Measurements from ENCODE around the gene KRTAP10-6. TPM values are rescaled to one million over a fixed set of nuclear protein-coding genes. Genes with fewer than 3 reads are reported as not detected.
"Not testable (repeated sequence)": the region's sequence is repeated elsewhere in the genome, so short reads cannot be mapped to it uniquely, and the experiment has no call there.

KRTAP10-6 gene
- total and polyA plus RNA-seq, 4 donors = not detected

DNA sequence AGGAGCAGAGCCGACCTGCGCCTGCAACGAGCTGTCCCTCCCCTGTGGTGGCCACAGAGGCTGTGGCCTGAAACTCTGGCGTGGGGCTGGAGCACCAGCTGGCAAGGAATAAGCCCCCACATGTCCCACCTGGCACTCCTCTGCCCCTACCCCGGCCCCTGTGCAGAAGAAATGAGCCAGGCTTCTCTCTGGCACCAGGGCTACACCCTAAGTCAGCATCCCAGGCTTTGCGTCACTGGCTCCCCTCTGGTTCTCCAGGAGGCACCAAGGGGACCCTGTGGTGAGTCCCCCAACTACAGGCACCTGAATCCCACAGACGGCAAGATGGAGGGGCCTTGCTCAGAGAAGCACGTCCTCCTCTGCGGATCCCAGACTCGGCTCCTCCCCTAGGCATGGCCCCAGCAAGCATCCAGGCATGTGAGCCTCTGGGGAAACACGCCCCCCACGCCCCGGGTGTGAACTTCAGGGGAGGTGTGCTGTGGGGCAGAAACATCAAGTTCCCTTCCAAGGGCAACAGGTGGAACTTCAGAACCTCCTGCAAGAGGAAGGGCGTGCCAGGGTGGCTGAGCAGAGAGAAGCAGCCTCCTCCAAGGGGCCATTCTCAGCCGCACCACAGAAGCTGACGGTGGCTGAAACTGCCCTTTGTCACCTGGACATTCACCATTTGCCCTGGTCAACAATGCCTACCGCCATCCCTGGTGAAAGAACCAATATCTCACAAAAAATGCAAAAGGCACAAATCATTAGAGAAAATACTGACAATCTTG, 11.0 kb upstream of the KRTAP10-6 start:
- Histone ChIP-seq H3K9me3 (ENCODE audit: control insufficient read depth, low read length) (peaks cover 4% of the 10 kb centered on the region), H3K36me3 (ENCODE audit: control insufficient read depth in 1 of 2, insufficient read depth in 2 of 2, low read length in 1 of 2) (no peaks in the 10 kb centered on the region), H3K27me3 (ENCODE audit: control insufficient read depth in 1 of 2, insufficient read depth in 2 of 2, low read length in 1 of 2) (no peaks in the 10 kb centered on the region), H3K4me1 (ENCODE audit: control insufficient read depth in 1 of 2, insufficient read depth in 2 of 2, low read length in 2 of 2) (no peaks in the 10 kb centered on the region), H3K27ac (ENCODE audit: low read depth in 1 of 2, low read length in 2 of 2) (no peak overlapping the region), H3K4me3 (ENCODE audit: low read length in 2 of 2) (no peak overlapping the region)
- ATAC-seq (ENCODE audit: low FRiP score) (no peak), DNase-seq (no peak)
- 60 to 62% methylated on average over 17 of the region's 17 CpGs for WGBS, 2 donors
- intact Hi-C loops (cut with DNase I) = no loop called here

GRCh38 chr21:44602463-44602850, 10.2 kb upstream of the KRTAP10-6 start:
- intact Hi-C loops (cut with DNase I) = no loop called here
- 86 to 87% methylated on average over 20 to 21 of the region's 21 CpGs for WGBS, 2 donors
- H3K27me3 ChIP-seq (ENCODE audit: control insufficient read depth in 1 of 2, insufficient read depth in 2 of 2, low read length in 1 of 2) = no peaks in the 10 kb centered on the region
- no peak overlapping the region for H3K27ac ChIP-seq (ENCODE audit: low read depth in 1 of 2, low read length in 2 of 2)
- H3K4me1 ChIP-seq (ENCODE audit: control insufficient read depth in 1 of 2, insufficient read depth in 2 of 2, low read length in 2 of 2) = no peaks in the 10 kb centered on the region
- ATAC-seq (ENCODE audit: low FRiP score) = peak; percentile 19
- H3K4me3 ChIP-seq (ENCODE audit: low read length in 2 of 2) = no peak overlapping the region
- peaks cover 4% of the 10 kb centered on the region for H3K9me3 ChIP-seq (ENCODE audit: control insufficient read depth, low read length)
- H3K36me3 ChIP-seq (ENCODE audit: control insufficient read depth in 1 of 2, insufficient read depth in 2 of 2, low read length in 1 of 2) = no peaks in the 10 kb centered on the region
- DNase-seq = no peak

DNA sequence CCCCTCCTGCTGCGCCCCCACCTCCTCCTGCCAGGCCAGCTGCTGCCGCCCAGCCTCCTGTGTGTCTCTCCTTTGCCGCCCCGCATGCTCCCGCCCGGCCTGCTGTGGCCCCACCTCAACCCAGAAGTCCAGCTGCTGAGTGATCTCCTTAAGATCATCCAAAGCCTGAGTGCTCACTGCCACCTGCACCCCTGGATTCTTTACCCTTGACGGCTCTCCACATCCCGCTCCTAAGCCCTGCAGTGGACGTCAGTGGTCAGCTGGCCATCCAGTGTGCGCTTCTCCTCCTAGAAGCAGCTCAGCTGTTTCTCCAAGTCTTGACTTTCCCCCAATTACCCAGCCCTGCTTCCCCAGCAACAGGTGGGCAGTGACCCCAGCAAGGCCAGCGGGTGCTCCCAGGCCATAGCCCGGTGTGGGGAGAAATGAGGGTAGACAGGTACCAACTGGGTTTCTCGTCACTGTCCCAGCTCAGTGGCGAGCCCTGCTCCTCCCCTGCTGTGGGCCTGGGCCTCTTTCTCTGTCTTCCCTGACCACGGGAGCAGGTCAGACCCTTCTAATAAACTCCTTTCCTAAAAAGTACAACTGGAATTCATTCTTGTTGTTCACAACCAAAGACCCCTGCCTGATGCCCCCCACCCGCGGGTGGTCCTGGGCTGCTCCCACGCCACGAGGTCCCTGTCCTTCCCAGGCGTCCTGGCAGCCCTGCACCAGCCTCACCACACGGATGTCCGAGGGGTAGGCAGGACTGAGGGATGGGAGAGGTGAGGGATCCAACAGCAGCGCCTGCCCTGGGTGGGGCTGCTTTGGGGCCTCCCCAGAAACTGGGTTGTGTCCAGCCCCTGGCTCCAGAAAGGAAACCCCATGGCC, 9.5 kb upstream of the KRTAP10-6 start:
- ATAC-seq (ENCODE audit: low FRiP score) (no peak), DNase-seq (no peak)
- H3K27me3 ChIP-seq (ENCODE audit: control insufficient read depth in 1 of 2, insufficient read depth in 2 of 2, low read length in 1 of 2) = no peaks in the 10 kb centered on the region
- no peak overlapping the region for H3K4me3 ChIP-seq (ENCODE audit: low read length in 2 of 2)
- H3K36me3 ChIP-seq (ENCODE audit: control insufficient read depth in 1 of 2, insufficient read depth in 2 of 2, low read length in 1 of 2) = no peaks in the 10 kb centered on the region
- H3K4me1 ChIP-seq (ENCODE audit: control insufficient read depth in 1 of 2, insufficient read depth in 2 of 2, low read length in 2 of 2) = no peaks in the 10 kb centered on the region
- intact Hi-C loops (cut with DNase I) = no loop called here
- WGBS, 2 donors = 86 to 87% methylated on average over 23 of the region's 23 CpGs
- H3K27ac ChIP-seq (ENCODE audit: low read depth in 1 of 2, low read length in 2 of 2) = no peak overlapping the region
- H3K9me3 ChIP-seq (ENCODE audit: control insufficient read depth, low read length) = peaks cover 4% of the 10 kb centered on the region

GRCh38 chr21:44601091-44601490, 8.8 kb upstream of the KRTAP10-6 start:
- ATAC-seq (ENCODE audit: low FRiP score); intact Hi-C loops (cut with DNase I); H3K4me1 ChIP-seq (ENCODE audit: control insufficient read depth in 1 of 2, insufficient read depth in 2 of 2, low read length in 2 of 2); H3K36me3 ChIP-seq (ENCODE audit: control insufficient read depth in 1 of 2, insufficient read depth in 2 of 2, low read length in 1 of 2); DNase-seq; H3K9me3 ChIP-seq (ENCODE audit: control insufficient read depth, low read length); H3K27me3 ChIP-seq (ENCODE audit: control insufficient read depth in 1 of 2, insufficient read depth in 2 of 2, low read length in 1 of 2); H3K4me3 ChIP-seq (ENCODE audit: low read length in 2 of 2); H3K27ac ChIP-seq (ENCODE audit: low read depth in 1 of 2, low read length in 2 of 2): not testable (repeated sequence)
- 64 to 75% methylated on average over 9 to 10 of the region's 10 CpGs for WGBS, 2 donors

DNA sequence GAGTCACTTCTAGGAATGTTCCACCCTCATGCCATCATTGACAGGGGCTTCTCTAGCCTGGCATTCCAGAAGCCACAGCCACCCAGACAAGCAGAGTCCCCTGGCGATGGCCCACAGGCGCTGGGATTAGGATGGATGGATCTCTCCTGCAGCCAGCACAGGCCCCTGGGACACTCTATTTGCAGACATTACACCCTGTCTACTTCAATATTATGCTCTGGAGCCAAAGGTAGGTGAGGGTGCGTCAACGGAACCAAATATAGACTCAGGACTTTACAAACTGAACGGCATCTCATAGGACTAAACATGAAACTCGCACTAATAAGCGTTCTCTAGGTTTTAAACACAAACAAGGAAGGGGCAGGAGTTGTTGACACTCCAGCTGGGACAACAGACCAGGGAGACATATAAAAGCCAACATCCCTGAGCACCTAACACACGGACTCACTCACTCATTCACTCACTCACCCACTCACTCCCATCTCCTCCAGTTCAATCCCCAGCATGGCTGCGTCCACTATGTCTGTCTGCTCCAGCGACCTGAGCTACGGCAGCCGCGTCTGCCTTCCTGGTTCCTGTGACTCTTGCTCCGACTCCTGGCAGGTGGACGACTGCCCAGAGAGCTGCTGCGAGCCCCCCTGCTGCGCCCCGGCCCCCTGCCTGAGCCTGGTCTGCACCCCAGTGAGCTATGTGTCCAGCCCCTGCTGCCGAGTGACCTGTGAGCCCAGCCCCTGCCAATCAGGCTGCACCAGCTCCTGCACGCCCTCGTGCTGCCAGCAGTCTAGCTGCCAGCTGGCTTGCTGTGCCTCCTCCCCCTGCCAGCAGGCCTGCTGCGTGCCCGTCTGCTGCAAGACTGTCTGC, 8.0 kb upstream of the KRTAP10-6 start, which contains the start of gene KRTAP10-7:
Gene KRTAP10-7, plus strand, starts transcription at position 480 of the 861 bp plus-strand sequence. Its CDS starts 25 bp downstream, at position 505.
- H3K36me3 ChIP-seq (ENCODE audit: control insufficient read depth in 1 of 2, insufficient read depth in 2 of 2, low read length in 1 of 2); intact Hi-C loops (cut with DNase I); DNase-seq; H3K27ac ChIP-seq (ENCODE audit: low read depth in 1 of 2, low read length in 2 of 2); H3K4me1 ChIP-seq (ENCODE audit: control insufficient read depth in 1 of 2, insufficient read depth in 2 of 2, low read length in 2 of 2); ATAC-seq (ENCODE audit: low FRiP score); H3K4me3 ChIP-seq (ENCODE audit: low read length in 2 of 2); H3K9me3 ChIP-seq (ENCODE audit: control insufficient read depth, low read length); H3K27me3 ChIP-seq (ENCODE audit: control insufficient read depth in 1 of 2, insufficient read depth in 2 of 2, low read length in 1 of 2): not testable (repeated sequence)
- WGBS, 2 donors = 56 to 61% methylated on average over 21 to 23 of the region's 23 CpGs

DNA sequence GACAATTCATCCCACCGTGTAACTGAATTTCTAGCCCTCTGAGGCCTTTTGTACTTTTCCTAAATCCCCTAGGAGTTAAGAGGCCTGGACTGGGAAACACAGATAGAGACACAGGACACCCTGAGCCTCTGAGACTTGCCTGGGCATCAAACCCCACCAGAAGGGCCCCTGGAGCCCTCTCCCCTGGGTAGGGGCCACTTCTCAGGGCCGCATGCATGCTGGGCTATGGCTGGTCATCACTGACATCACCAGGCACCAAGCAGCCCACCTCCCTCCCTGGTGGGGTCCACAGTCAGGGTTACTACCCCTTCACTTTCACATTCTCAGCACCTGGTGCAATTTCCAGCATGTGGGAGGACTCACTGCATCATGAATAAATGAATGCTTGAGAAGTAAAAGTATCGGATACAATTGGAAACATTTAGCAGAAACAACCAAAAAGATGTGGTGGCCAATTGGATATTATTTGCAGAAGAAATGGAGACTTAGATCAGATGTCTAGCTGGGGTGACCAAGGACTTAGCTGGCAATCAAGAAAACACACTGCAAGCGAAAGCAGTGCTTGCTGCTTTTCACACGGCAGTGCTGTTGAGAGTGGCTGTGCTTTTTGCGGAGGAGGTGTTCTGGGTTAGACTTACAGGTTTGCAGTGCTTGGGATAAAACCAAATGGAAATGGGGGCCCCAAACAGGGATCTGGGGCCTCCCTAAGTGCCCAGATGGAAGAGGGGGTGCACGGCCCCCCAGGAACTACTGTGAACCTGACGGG, 7.1 kb upstream of the KRTAP10-6 start:
- ATAC-seq (ENCODE audit: low FRiP score) = no peak
- intact Hi-C loops (cut with DNase I) = no loop called here

DNA sequence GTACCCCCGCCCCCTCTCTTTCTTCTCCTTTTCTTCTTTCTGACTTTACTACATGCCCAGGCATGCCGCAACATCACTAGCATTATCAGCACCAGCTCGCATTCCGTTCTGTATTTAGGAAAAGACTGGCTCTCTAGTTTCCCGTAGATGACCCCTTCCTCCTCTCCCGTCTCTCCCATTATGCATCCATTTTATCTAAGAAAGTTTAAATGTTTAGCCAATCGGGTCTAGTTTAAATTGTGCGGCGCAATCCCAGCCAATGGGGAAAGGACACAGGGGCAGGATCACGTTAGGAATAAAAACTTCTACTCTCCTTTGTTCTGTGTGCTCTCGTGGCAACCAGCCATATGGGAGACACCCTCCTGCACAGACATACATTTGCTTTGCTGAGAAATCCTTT, 5.8 kb upstream of the KRTAP10-6 start:
- Histone ChIP-seq H3K4me1 (ENCODE audit: control insufficient read depth in 1 of 2, insufficient read depth in 2 of 2, low read length in 2 of 2) (no peaks in the 10 kb centered on the region), H3K9me3 (ENCODE audit: control insufficient read depth, low read length) (peaks cover 3% of the 10 kb centered on the region), H3K36me3 (ENCODE audit: control insufficient read depth in 1 of 2, insufficient read depth in 2 of 2, low read length in 1 of 2) (no peaks in the 10 kb centered on the region), H3K4me3 (ENCODE audit: low read length in 2 of 2) (no peak overlapping the region), H3K27me3 (ENCODE audit: control insufficient read depth in 1 of 2, insufficient read depth in 2 of 2, low read length in 1 of 2) (no peaks in the 10 kb centered on the region), H3K27ac (ENCODE audit: low read depth in 1 of 2, low read length in 2 of 2) (no peak overlapping the region)
- no peak for ATAC-seq (ENCODE audit: low FRiP score)
- no peak for DNase-seq
- 81 to 82% methylated on average over 11 of the region's 11 CpGs for WGBS, 2 donors
- intact Hi-C loops (cut with DNase I) = no loop called here

More for the DNA sequence above, 7.1 kb upstream of the KRTAP10-6 start:
- WGBS, 2 donors = 87 to 88% methylated on average over 8 of the region's 8 CpGs
- H3K27ac ChIP-seq (ENCODE audit: low read depth in 1 of 2, low read length in 2 of 2) = no peak overlapping the region
- no peaks in the 10 kb centered on the region for H3K4me1 ChIP-seq (ENCODE audit: control insufficient read depth in 1 of 2, insufficient read depth in 2 of 2, low read length in 2 of 2)
- no peak overlapping the region for H3K4me3 ChIP-seq (ENCODE audit: low read length in 2 of 2)
- no peak for DNase-seq
- peaks cover 4% of the 10 kb centered on the region for H3K9me3 ChIP-seq (ENCODE audit: control insufficient read depth, low read length)
- H3K27me3 ChIP-seq (ENCODE audit: control insufficient read depth in 1 of 2, insufficient read depth in 2 of 2, low read length in 1 of 2) = no peaks in the 10 kb centered on the region
- no peaks in the 10 kb centered on the region for H3K36me3 ChIP-seq (ENCODE audit: control insufficient read depth in 1 of 2, insufficient read depth in 2 of 2, low read length in 1 of 2)

Data from aorta (tissue), 5 donors.